ENCODE data around the gene CSNK2A2.

CSNK2A2 gene

GRCh38 chr16:58198803-58199411 lies 1.0 kb upstream of the CSNK2A2 start:
- no peak for DNase-seq

DNA sequence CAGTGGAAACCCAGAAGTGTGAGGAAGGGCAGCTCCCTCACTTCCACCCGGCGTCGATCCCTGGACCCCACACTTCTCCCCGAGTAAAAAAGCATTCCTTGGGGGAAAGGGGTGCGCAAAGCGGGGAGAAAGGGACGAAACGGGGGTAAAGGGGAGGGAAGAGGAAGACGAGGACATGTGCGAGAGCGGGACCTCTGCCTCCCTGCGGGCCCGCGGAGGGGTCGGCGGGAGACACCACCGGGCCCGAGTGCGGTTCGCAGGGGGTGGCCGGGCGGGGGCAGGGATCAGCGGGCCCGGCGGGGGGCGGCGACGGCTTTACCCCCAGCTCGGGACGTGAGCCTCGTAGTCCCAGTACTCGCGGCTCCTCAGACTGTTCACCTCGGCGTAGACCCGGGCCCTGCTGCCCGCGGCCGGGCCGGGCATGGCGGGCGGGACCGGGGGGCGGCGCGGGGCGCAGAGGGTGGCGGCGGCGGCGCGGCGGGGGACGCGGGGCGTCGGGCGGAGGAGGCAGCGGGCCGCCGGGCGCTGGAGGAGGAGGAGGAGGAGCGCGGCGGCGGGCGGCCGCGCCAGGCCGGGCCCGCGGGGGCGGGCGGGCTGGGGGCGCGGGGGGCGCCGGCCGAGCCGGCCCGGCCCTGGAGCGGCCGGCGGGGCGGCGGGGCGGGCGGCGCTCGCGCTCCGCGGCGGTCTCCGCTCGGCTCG lies 443 bp downstream of the CSNK2A2 start:
- DNase-seq, result no peak

DNA sequence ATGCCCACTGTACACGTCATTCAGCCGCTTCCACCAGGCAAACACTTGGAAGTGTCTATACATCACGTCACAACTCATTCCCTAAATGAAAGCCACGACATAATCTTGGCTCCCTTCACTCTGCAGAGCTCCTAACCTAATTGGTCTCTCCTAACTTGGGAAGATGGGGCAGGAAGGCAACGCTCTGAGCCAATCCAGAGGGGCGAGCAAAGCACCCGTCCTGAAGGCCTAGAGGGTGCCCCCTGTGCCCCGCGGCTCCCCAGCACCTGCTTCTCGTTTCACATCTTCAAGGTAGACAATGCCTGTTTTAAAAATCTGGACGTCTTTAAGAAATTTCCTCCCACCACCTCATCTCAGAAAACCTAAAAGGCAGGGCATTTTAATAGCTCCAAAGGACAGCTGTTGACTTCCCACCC lies 1.0 kb downstream of the CSNK2A2 start:
- DNase-seq, result no peak

DNA sequence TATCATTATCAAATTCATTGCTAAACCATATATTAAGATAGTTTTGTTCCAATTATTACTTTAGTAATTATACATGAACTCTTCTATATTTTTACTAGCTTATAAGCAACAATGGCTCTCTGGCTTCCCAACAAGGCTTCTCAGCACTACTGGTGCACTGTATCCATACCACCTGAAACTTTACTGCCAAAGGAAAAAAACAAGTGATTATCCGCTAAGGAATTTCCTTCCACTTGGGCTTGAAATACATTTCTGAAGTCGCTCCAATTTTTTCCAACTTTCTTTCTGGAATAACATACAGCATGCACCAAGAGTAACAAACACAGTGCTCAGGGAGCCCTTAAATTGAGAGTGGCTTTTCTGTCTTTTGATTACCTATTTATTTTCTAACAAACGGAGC lies 2.1 kb downstream of the CSNK2A2 start:
- DNase-seq, result no peak

DNA sequence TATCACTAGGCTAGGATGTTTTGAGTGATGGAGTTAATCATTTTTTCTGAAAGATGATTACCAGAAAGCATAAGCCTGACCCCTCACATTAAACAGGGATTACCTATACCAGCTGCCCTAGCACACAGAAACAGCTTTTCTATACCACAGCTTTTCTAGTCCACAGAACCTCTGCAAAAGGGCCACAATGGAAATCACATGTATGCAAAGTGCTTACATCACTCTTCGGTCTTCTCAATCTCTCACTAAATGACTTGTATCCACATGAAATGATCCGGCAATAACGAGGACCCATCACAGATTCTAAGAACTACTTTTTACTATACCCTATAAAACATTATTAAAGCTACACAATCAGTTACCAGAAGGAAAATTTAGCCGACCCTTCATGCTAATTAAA lies 2.6 kb downstream of the CSNK2A2 start:
- no peak for DNase-seq

- no peak for DNase-seq
Observed at GRCh38 chr16:58194790-58195189, 3.1 kb downstream of the CSNK2A2 start.

GRCh38 chr16:58187665-58188421 lies 10.1 kb downstream of the CSNK2A2 start:
- no peak for DNase-seq

DNA sequence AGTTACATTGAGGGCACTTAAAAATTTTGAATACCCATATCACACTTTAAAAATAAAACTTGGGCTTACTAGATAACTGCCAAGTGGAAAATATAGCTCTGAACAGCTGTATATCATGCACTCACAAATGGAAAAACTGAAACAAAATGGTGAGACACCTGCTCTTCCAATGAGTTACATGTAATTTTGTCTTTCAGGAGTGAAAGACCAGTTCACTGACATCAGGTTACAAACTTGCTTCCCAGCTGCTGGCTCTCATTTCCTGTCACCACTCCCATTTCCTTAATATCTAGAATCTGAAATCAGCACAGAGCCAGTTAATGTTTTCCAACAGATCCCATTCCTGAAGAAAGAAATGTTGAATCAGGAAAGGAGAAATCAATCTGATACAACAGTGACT lies 10.8 kb downstream of the CSNK2A2 start:
- DNase-seq, result no peak

DNA sequence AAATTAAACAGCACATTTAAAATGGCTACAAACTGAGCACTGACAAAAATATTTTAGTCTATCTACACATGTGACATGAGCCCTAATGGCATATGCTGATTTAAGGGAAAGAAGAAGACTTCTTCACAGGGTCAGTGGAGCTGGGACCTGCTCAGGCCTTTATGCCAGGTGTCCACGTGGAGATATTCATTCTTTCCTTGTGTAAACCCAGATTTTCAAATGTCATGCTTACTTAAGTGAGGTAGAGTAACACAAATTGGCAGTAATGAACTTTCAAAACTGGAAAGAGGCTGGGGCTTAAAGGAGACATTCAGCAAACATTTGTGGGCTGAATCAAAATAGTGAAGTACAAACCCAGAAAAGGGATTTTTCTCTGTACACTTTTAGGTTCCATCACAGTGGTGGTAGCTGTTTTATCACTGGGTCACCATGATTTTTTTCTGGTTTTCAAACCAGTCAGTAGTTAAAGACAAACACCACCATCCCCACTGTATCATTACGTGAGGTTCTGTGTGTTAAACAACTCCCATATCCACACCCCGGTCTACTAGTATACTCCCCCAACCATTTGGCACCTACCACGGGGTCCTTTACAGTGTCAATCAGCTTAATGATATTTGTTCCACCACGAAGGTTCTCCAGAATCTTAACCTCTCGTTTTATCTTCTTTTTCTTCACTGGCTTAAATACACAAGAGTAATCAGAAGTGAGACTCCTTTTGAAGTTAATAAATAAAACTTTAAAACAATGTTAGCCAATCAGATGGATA lies 11.5 kb downstream of the CSNK2A2 start:
- DNase-seq, result no peak

- no peak for DNase-seq
Observed at GRCh38 chr16:58177353-58177710, 20.6 kb downstream of the CSNK2A2 start.

DNA sequence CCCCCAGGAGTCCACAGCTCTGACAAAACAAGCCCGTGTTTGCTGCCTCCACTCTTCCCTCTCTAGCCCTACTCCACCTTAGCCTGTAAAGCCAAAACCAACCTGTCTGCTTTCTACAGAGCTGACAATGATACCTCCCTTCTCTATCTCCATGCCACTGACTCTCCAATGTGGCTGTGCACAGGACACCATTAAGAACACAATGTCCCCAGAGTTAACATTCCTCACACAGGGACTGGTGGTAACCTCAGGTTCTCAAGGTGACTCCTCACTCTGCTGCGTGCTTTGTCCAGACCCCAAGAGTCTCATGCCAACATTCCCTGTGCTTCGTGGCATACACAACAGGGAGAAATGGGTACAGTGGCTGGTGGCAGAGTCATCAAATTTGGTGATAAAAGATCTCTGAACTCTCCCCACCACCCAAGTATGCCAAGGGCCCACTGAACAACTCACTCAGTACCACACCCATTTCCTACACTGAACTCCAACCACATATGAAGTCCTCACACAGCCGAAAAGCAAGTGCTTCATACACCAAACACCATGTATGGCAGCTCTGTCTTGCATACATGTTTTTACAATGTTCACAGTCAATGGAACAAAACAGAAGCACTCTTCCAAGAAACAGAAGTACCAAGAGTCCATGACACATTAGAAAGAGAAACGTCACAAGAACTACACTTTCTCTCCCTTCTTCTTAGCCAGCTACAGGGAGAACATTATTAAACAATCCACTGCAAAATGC lies 21.1 kb downstream of the CSNK2A2 start:
- no peak for DNase-seq

DNA sequence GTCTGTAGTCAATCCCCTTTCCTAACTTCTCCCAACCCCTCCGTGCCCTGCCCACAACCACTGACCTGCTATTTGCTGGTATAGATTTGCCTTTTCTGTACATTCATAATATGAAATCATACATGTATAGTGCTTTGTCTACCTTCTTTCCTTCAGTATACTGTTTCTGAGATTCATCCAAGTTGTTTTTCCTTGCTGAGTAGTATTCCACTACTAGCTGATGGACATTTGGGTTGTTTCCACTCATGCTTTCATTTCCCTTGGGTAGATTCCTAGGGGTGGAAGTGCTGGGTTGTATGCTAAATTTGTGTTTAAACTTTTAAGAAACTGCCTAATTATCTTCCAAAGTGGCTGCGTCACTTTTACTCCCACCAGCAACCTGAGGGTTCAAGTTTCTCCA lies 27.7 kb downstream of the CSNK2A2 start:
- DNase-seq, result no peak

GRCh38 chr16:58160855-58161254 lies 37.1 kb downstream of the CSNK2A2 start:
- no peak for DNase-seq

- DNase-seq, result no peak
Observed at GRCh38 chr16:58158725-58159124, 39.2 kb downstream of the CSNK2A2 start.

- DNase-seq, result no peak
Observed at GRCh38 chr16:58157951-58158540, 39.9 kb downstream of the CSNK2A2 start.

GRCh38 chr16:58157239-58157638 lies 40.7 kb downstream of the CSNK2A2 start:
- DNase-seq, result no peak

- no peak for DNase-seq
Observed at GRCh38 chr16:58155839-58156238, 42.1 kb downstream of the CSNK2A2 start.

- DNase-seq, result no peak
Observed at GRCh38 chr16:58154345-58154744, 43.6 kb downstream of the CSNK2A2 start.

GRCh38 chr16:58152246-58152868 lies 45.5 kb downstream of the CSNK2A2 start:
- no peak for DNase-seq

DNA sequence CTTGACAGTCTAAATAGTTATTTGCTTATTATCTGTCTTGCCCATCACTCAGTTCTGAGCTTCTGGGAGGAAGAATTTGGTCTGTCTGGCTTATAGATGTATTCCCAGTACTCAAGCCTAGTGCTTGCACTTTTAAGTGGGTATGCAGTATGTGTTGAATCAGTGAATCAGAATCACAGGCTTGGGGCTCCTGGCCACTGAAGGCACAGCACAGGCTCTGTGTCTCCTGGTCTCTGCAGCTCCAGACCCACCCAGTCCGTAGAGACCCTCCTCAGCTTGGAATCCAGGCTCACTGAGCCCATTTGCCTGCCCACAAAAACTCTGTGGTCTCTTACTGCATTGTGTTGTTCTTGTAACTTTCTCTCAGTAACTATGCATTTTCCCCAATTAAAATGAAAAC lies 49.4 kb downstream of the CSNK2A2 start:
- DNase-seq, result no peak

DNA sequence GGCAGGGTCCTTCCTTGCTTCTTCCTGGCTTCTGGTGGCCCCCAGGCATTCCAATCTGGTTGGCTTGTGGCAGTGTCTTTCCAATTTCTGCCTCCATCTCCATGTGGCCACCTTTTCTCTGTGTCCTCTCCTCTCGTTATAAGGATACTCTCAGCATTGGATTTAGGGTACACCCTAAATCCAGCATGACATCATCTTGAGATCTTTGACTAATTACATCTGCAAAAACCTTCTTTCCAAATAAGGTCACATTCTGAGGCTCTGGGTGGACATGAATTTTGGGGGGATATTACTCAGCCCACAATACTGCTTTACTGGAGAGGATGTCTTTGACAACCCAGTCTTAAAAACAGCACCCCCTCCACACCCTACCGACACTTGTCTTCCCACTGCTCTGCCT lies 49.8 kb downstream of the CSNK2A2 start:
- no peak for DNase-seq

DNA sequence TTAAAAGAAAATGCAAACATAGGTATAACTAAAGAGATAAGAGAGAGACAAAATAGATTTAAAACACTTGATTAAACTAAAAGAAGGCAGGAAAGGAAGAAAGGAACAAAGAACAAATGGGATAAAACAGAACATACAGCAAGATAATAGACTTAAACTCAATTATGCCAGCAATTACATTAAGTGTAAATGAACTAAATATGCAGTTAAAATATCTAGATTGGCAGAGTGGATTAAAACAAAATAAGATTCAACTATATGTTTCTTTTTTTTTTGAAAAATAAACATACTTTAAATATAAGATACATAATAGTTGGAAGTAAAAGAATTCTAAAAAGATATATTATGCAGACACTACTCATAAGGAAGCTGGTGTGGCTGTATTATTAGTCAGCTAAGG lies 59.1 kb downstream of the CSNK2A2 start:
- DNase-seq, result no peak
